Transverse colon (tissue), 3 donors: Measurements from ENCODE around the gene TMEM212.

ENCODE experiments used
- EP300 ChIP-seq: sonication (generic); formaldehyde crosslinking; IDR thresholded peaks from one replicate; pipeline ENCODE4 v1.6.1; 2017; ENCODE audit warnings: antibody characterized with exemption, low read depth
- POLR2A ChIP-seq: fragments of 450-650 bp; IDR thresholded peaks from one replicate; pipeline ENCODE4 v1.6.1; 2016; ENCODE audit warnings: antibody characterized with exemption, mild to moderate bottlenecking, moderate library complexity
- TF ChIP-seq, protein P1 (sequence below), 5 experiments: fragments of 200-600 bp in 3 of 5; fragments of 450-650 bp in 2 of 5; sonication (generic) in 3 of 5; IDR thresholded peaks; 1 replicate in 2 of 5; 2 replicates in 3 of 5; pipeline ENCODE4 v1.5.1; 2016 to 2017; ENCODE audit warnings: antibody characterized with exemption in 5 of 5, inconsistent platforms in 3 of 5, mild to moderate bottlenecking in 2 of 5, moderate library complexity in 1 of 5

DNA sequence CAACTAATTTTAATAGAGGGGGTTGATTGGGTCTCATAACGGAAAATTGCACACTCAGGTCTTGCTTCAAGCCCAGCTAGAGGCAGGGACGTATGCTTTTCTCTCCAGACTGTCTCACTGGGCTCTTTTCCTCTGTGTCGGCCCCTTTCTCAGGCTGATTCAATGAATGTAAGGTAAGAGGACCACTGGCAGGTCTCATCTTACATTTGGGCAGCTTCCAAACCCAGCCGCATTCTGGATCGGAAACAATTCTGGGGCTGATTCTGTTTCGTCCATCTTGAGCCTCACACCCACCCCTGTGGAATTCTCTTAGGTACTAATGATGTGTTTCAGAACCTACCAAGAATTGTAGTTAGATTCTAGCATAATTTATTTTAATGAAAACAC is 40.7 kb downstream of the TMEM212 start:
- TF ChIP-seq, protein P1, sequence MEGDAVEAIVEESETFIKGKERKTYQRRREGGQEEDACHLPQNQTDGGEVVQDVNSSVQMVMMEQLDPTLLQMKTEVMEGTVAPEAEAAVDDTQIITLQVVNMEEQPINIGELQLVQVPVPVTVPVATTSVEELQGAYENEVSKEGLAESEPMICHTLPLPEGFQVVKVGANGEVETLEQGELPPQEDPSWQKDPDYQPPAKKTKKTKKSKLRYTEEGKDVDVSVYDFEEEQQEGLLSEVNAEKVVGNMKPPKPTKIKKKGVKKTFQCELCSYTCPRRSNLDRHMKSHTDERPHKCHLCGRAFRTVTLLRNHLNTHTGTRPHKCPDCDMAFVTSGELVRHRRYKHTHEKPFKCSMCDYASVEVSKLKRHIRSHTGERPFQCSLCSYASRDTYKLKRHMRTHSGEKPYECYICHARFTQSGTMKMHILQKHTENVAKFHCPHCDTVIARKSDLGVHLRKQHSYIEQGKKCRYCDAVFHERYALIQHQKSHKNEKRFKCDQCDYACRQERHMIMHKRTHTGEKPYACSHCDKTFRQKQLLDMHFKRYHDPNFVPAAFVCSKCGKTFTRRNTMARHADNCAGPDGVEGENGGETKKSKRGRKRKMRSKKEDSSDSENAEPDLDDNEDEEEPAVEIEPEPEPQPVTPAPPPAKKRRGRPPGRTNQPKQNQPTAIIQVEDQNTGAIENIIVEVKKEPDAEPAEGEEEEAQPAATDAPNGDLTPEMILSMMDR (IDR thresholded peaks at IDR 0.05): no peak
- TF ChIP-seq EP300 (no peak), POLR2A (no peak)
